Measurements from ENCODE around the gene ARID1B. TPM values are rescaled to one million over a fixed set of nuclear protein-coding genes. Genes with fewer than 3 reads are reported as not detected.

Gene ARID1B
- total and polyA plus RNA-seq, 2 of the 4 experiments (the other 2 are of a cell fraction), result 14.5 to 20.1 TPM

GRCh38 chr6:157246048-157246630 lies 469.0 kb downstream of the ARID1B start:
- 95% methylated on average over 12 of the region's 21 CpGs; no CpG with 5 or more reads in 1 of the 2 experiments for WGBS, 2 experiments (ENCODE audit: extremely low coverage in 2 of 2, insufficient read length in 1 of 2)
- Histone ChIP-seq H3K14ac (replicated peaks; ENCODE audit: low read depth, low read length) (no peak overlapping the region), H3K4ac (ENCODE audit: low read depth, low read length) (no peak overlapping the region), H4K91ac (ENCODE audit: insufficient read depth, low read depth, low read length) (no peak overlapping the region), H3K56ac (ENCODE audit: extremely low read depth, insufficient read depth, low read length) (no peak overlapping the region), H3K27ac (ENCODE audit: insufficient read depth, low read length) (no peak overlapping the region), H2AFZ (replicated peaks; ENCODE audit: low read length, poor library complexity) (peak overlapping the region; percentile 6), H3K9me3 (ENCODE audit: control insufficient read depth, insufficient read depth, low read length) (peaks cover 12% of the 10 kb centered on the region), H3K18ac (ENCODE audit: low read depth, low read length) (no peak overlapping the region), H4K20me1 (ENCODE audit: insufficient read depth, low read length) (no peaks in the 10 kb centered on the region), H3K9ac (ENCODE audit: low read depth, low read length) (no peak overlapping the region), H2BK20ac (ENCODE audit: low read depth, low read length) (no peak overlapping the region), H2BK5ac (ENCODE audit: low read depth, low read length, poor library complexity, severe bottlenecking) (no peak overlapping the region), H3K9me1 (ENCODE audit: insufficient read depth, low read length) (no peaks in the 10 kb centered on the region), H4K5ac (ENCODE audit: low read depth, low read length) (no peak overlapping the region), H3K36me3 (ENCODE audit: control insufficient read depth, insufficient read depth, low read length) (no peaks in the 10 kb centered on the region), H4K8ac (ENCODE audit: low read depth in 2 of 2, low read length in 2 of 2) (no peak overlapping the region), H3K23ac (ENCODE audit: low read depth, low read length) (no peak overlapping the region), H3K4me1 (ENCODE audit: control insufficient read depth, insufficient read depth, low read length) (no peaks in the 10 kb centered on the region), H3K4me2 (ENCODE audit: low read depth, low read length) (no peak overlapping the region), H2AK9ac (replicated peaks; ENCODE audit: low read depth, low read length, poor library complexity) (no peak overlapping the region), H3K4me3 (ENCODE audit: insufficient read depth, low read depth, low read length) (no peak overlapping the region), H2AK5ac (ENCODE audit: low read depth, low read length) (no peak overlapping the region), H2BK120ac (ENCODE audit: low read depth, low read length) (no peak overlapping the region), H3K79me1 (ENCODE audit: low read depth in 1 of 2, low read length in 2 of 2) (no peaks in the 10 kb centered on the region), H2BK15ac (ENCODE audit: low read depth, low read length) (no peak overlapping the region), H3K27me3 (ENCODE audit: control insufficient read depth, insufficient read depth, low read length) (peaks cover 23% of the 10 kb centered on the region)
- in situ Hi-C loops (cut with MboI; ENCODE audit: low sequenced_read_pairs), result no loop called here
- TF ChIP-seq MXI1 (IDR thresholded peaks at IDR 0.05; ENCODE audit: borderline replicate concordance, low read depth, low read length) (no peak), MAFK (IDR thresholded peaks at IDR 0.05; ENCODE audit: low read depth, low read length) (no peak), CTCF (conservative IDR thresholded peaks at IDR 0.05; ENCODE audit: low read depth, low read length) (no peak), CEBPB (IDR thresholded peaks at IDR 0.05; ENCODE audit: low read depth, low read length) (no peak)
- ChIA-PET POLR2A (ENCODE audit: unreplicated experiment) (no interaction called here), CTCF (no interaction called here)
- no TSS peak for BruUV-seq (replicated peaks)
- dilution Hi-C loops (cut with HindIII; ENCODE audit: low sequenced_read_pairs, unreplicated experiment), result no loop called here
- intact Hi-C loops (cut with micrococcal nuclease), result no loop called here
- no peak for ATAC-seq (ENCODE audit: low read depth)
- no peak for DNase-seq

All from IMR-90 (cell line).